Hepatocyte (in vitro differentiated cells): ENCODE measurements around the gene SLC7A7.

ENCODE experiments used
- CTCF ChIP-seq: fragments of 200-600 bp; sonication (generic); IDR thresholded peaks from 2 replicates; pipeline ENCODE4 v1.5.1; 2016; ENCODE audit warnings: antibody characterized with exemption, mild to moderate bottlenecking; ENCODE audit not compliant: poor library complexity
- EZH2 ChIP-seq: fragments of 200-600 bp; sonication (generic); IDR thresholded peaks from 2 replicates; pipeline ENCODE4 v1.6.1; 2016; ENCODE audit warnings: antibody characterized with exemption, mild to moderate bottlenecking, borderline replicate concordance

- no peak for TF ChIP-seq CTCF
- no peak for TF ChIP-seq EZH2
Measured at GRCh38 chr14:22791301-22791700, 23.9 kb downstream of the SLC7A7 start.
